Nephron progenitor cell (in vitro differentiated cells): Measurements from ENCODE around the gene BSPRY.

Source experiments
- DNase-seq: peaks from one replicate; pipeline ENCODE4 v3.0.0; 2021
- H3K27ac Mint-ChIP-seq: 2 replicates; pipeline ENCODE4 v1.8.0; 2021; ENCODE audit warnings: mild to moderate bottlenecking, moderate library complexity, mixed read lengths
- H3K27me3 Mint-ChIP-seq: 2 replicates; pipeline ENCODE4 v1.8.0; 2021; ENCODE audit warnings: mild to moderate bottlenecking, low read depth, mixed read lengths; ENCODE audit not compliant: poor library complexity
- H3K36me3 Mint-ChIP-seq: 2 replicates; pipeline ENCODE4 v1.8.0; 2021; ENCODE audit warnings: low read depth, mixed read lengths
- H3K4me1 Mint-ChIP-seq: 2 replicates; pipeline ENCODE4 v1.8.0; 2021; ENCODE audit warnings: mixed read lengths
- H3K4me3 Mint-ChIP-seq: 2 replicates; pipeline ENCODE4 v1.8.0; 2021; ENCODE audit warnings: mild to moderate bottlenecking, moderate library complexity, mixed read lengths
- H3K9me3 Mint-ChIP-seq: 2 replicates; pipeline ENCODE4 v1.8.0; 2021; ENCODE audit warnings: mild to moderate bottlenecking, moderate library complexity, mixed read lengths
- TF ChIP-seq, protein P1 (sequence below): fragments of 200-600 bp; sonication (generic); IDR thresholded peaks from 2 replicates; pipeline ENCODE4 v1.5.0; 2021; ENCODE audit warnings: antibody characterized with exemption

BSPRY gene

DNA sequence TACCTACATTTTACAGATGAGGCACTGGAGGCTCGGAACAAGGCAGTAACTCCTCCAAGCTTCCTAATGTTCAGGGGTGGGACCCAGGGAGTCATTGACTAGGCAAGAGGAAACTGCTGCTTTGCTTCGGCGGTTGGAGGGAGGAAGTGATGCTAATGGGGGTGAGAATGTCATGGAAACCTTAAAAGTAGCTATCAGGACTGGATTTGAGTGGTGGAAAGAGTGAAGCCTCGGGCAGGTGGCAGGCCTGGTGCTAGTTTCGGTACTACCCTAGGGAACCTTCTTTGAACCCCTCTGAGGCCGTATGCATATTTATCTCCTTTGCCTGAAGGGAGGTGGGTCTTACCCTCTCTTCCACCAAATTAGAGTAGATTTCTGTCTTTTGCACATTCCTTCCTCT lies 1.6 kb downstream of the BSPRY start:
- Mint-ChIP-seq H3K4me1 (peaks cover 5% of the 10 kb centered on the region), H3K4me3 (no peak overlapping the region), H3K27ac (no peak overlapping the region), H3K36me3 (no peaks in the 10 kb centered on the region), H3K9me3 (peaks cover 7% of the 10 kb centered on the region), H3K27me3 (peaks cover 95% of the 10 kb centered on the region)
- TF ChIP-seq, protein P1, sequence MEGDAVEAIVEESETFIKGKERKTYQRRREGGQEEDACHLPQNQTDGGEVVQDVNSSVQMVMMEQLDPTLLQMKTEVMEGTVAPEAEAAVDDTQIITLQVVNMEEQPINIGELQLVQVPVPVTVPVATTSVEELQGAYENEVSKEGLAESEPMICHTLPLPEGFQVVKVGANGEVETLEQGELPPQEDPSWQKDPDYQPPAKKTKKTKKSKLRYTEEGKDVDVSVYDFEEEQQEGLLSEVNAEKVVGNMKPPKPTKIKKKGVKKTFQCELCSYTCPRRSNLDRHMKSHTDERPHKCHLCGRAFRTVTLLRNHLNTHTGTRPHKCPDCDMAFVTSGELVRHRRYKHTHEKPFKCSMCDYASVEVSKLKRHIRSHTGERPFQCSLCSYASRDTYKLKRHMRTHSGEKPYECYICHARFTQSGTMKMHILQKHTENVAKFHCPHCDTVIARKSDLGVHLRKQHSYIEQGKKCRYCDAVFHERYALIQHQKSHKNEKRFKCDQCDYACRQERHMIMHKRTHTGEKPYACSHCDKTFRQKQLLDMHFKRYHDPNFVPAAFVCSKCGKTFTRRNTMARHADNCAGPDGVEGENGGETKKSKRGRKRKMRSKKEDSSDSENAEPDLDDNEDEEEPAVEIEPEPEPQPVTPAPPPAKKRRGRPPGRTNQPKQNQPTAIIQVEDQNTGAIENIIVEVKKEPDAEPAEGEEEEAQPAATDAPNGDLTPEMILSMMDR, result no peak
- DNase-seq, result no peak

GRCh38 chr9:113352006-113352405 lies 2.7 kb downstream of the BSPRY start:
- H3K27me3 Mint-ChIP-seq, result peaks cover 93% of the 10 kb centered on the region
- H3K4me1 Mint-ChIP-seq, result peaks cover 5% of the 10 kb centered on the region
- no peak overlapping the region for H3K4me3 Mint-ChIP-seq
- TF ChIP-seq, protein P1, result no peak
- no peak overlapping the region for H3K27ac Mint-ChIP-seq
- peaks cover 7% of the 10 kb centered on the region for H3K9me3 Mint-ChIP-seq
- no peak for DNase-seq
- no peaks in the 10 kb centered on the region for H3K36me3 Mint-ChIP-seq

DNA sequence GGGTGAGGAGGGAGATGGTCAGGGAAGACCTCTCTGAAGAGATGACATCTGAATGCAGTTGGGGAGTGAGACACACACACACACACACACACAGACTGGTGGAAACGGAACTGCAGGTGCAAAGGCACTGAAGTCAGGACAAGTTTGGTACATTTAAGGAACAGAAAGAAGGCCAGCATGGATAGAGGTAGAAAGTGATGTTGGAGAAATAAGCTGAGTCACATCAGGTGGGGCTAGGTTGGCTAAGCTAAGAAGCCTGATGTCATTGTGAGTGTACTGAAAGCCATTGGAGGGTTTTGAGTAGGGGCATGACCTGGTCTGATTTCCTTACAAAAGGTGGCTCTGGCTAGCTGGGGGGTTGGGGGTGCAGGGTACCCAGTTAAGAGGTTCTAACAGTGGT lies 3.1 kb downstream of the BSPRY start:
- H3K36me3 Mint-ChIP-seq, result no peaks in the 10 kb centered on the region
- TF ChIP-seq, protein P1, result no peak
- H3K9me3 Mint-ChIP-seq, result peaks cover 7% of the 10 kb centered on the region
- no peak overlapping the region for H3K27ac Mint-ChIP-seq
- no peak for DNase-seq
- peaks cover 5% of the 10 kb centered on the region for H3K4me1 Mint-ChIP-seq
- peaks cover 90% of the 10 kb centered on the region for H3K27me3 Mint-ChIP-seq
- no peak overlapping the region for H3K4me3 Mint-ChIP-seq

GRCh38 chr9:113355040-113355596 lies 5.8 kb downstream of the BSPRY start:
- peaks cover 76% of the 10 kb centered on the region for H3K27me3 Mint-ChIP-seq
- DNase-seq, result no peak
- H3K27ac Mint-ChIP-seq, result no peak overlapping the region
- TF ChIP-seq, protein P1, result peak; percentile 14
- peaks cover 7% of the 10 kb centered on the region for H3K9me3 Mint-ChIP-seq
- no peaks in the 10 kb centered on the region for H3K36me3 Mint-ChIP-seq
- H3K4me1 Mint-ChIP-seq, result peaks cover 3% of the 10 kb centered on the region
- H3K4me3 Mint-ChIP-seq, result no peak overlapping the region

GRCh38 chr9:113356686-113357292 lies 7.4 kb downstream of the BSPRY start:
- TF ChIP-seq, protein P1, result no peak
- no peaks in the 10 kb centered on the region for H3K36me3 Mint-ChIP-seq
- peaks cover 73% of the 10 kb centered on the region for H3K27me3 Mint-ChIP-seq

GRCh38 chr9:113359385-113359784 lies 10.0 kb downstream of the BSPRY start:
- no peaks in the 10 kb centered on the region for H3K9me3 Mint-ChIP-seq
- H3K27me3 Mint-ChIP-seq, result peaks cover 56% of the 10 kb centered on the region
- no peaks in the 10 kb centered on the region for H3K36me3 Mint-ChIP-seq
- TF ChIP-seq, protein P1, result no peak
- no peak for DNase-seq
- H3K27ac Mint-ChIP-seq, result no peak overlapping the region
- no peak overlapping the region for H3K4me3 Mint-ChIP-seq
- H3K4me1 Mint-ChIP-seq, result peaks cover 18% of the 10 kb centered on the region

More at GRCh38 chr9:113356686-113357292, 7.4 kb downstream of the BSPRY start:
- H3K4me1 Mint-ChIP-seq, result peaks cover 9% of the 10 kb centered on the region
- DNase-seq, result no peak
- peaks cover 7% of the 10 kb centered on the region for H3K9me3 Mint-ChIP-seq
- no peak overlapping the region for H3K27ac Mint-ChIP-seq
- H3K4me3 Mint-ChIP-seq, result no peak overlapping the region
